Effector memory CD8-positive, alpha-beta T cell (primary cell): ENCODE results near the gene BDH2.

Experiments used
- ATAC-seq: fragments of 150-1000 bp; cut with Tn5 transposase; replicated peaks from 2 replicates; pipeline ENCODE4 v1.10.0; 2021; ENCODE audit warnings: mild to moderate bottlenecking, moderate library complexity
- DNase-seq, 3 experiments: peaks; one replicate each; pipeline ENCODE4 v3.0.0; 2021
- H3K27ac Mint-ChIP-seq, 2 donors: one replicate each; pipeline ENCODE4 v1.8.0; 2022; ENCODE audit warnings: mild to moderate bottlenecking in 2 of 2, mixed read lengths in 2 of 2, moderate library complexity in 2 of 2
- H3K27me3 Mint-ChIP-seq, 2 donors: one replicate each; pipeline ENCODE4 v1.8.0; 2022; ENCODE audit warnings: mixed read lengths in 2 of 2
- H3K36me3 Mint-ChIP-seq: one replicate; pipeline ENCODE4 v1.8.0; 2022; ENCODE audit warnings: mild to moderate bottlenecking, moderate library complexity, mixed read lengths; ENCODE audit not compliant: insufficient read depth
- H3K4me1 Mint-ChIP-seq, 2 donors: one replicate each; pipeline ENCODE4 v1.8.0; 2022; ENCODE audit warnings: low read depth in 2 of 2, mixed read lengths in 2 of 2
- H3K4me3 Mint-ChIP-seq, 2 donors: one replicate each; pipeline ENCODE4 v1.8.0; 2022; ENCODE audit warnings: mild to moderate bottlenecking in 2 of 2, mixed read lengths in 2 of 2, moderate library complexity in 2 of 2
- H3K9me3 Mint-ChIP-seq, 2 donors: one replicate each; pipeline ENCODE4 v1.8.0; 2022; ENCODE audit warnings: mixed read lengths in 2 of 2
- total RNA-seq, 9 experiments: gene quantifications; one replicate each; lab custom pipeline; 2026; lab: John Stamatoyannopoulos, UW

BDH2 gene
- total RNA-seq, result 7.0 to 22.0 (median 11.0) reads per million in 9 experiments

GRCh38 chr4:103099691-103100392 is at the start of gene BDH2:
Gene BDH2, minus strand, starts transcription at chr4:103099834. Its CDS starts 3,580 bp downstream, at chr4:103096254.
- Mint-ChIP-seq H3K4me3 (peak within 1 kb of the TSS; percentile 83 to 86), H3K36me3 (peaks cover 3% of the 10 kb centered on the region), H3K4me1 (peaks cover 16 to 25% of the 10 kb centered on the region in 2 donors), H3K9me3 (no peaks in the 10 kb centered on the region), H3K27ac (peak within 1 kb of the TSS; percentile 85 to 91), H3K27me3 (no peaks in the 10 kb centered on the region)
- ATAC-seq (peak; percentile 100), DNase-seq (peak; percentile 48 to 55 (median 52))

- Mint-ChIP-seq H3K27ac (no peak overlapping the region), H3K4me3 (no peak overlapping the region), H3K36me3 (no peaks in the 10 kb centered on the region), H3K4me1 (no peaks in the 10 kb centered on the region), H3K9me3 (no peaks in the 10 kb centered on the region), H3K27me3 (no peaks in the 10 kb centered on the region)
- DNase-seq, result no peak
- no peak for ATAC-seq
Observed at GRCh38 chr4:103144926-103145325, 45.3 kb upstream of the BDH2 start.

- no peak for DNase-seq
- Mint-ChIP-seq H3K36me3 (peaks cover 4% of the 10 kb centered on the region), H3K9me3 (no peaks in the 10 kb centered on the region), H3K27me3 (no peaks in the 10 kb centered on the region), H3K4me1 (peaks cover 0 to 5% of the 10 kb centered on the region in 2 donors), H3K4me3 (no peak overlapping the region), H3K27ac (no peak overlapping the region)
- no peak for ATAC-seq
Observed at GRCh38 chr4:103137446-103137827, 37.8 kb upstream of the BDH2 start.

- Mint-ChIP-seq H3K4me3 (no peak overlapping the region), H3K9me3 (no peaks in the 10 kb centered on the region), H3K27ac (peak overlapping the region; percentile 27 to 57), H3K36me3 (peaks cover 4% of the 10 kb centered on the region), H3K27me3 (no peaks in the 10 kb centered on the region), H3K4me1 (peaks cover 0 to 5% of the 10 kb centered on the region in 2 donors)
- ATAC-seq, result no peak
- no peak for DNase-seq
Observed at GRCh38 chr4:103136671-103137445, 37.2 kb upstream of the BDH2 start.

GRCh38 chr4:103129174-103129573 is 29.5 kb upstream of the BDH2 start:
- Mint-ChIP-seq H3K9me3 (peaks cover 3 to 14% of the 10 kb centered on the region in 2 donors), H3K36me3 (peaks cover 4% of the 10 kb centered on the region), H3K27me3 (no peaks in the 10 kb centered on the region), H3K27ac (no peak overlapping the region), H3K4me1 (no peaks in the 10 kb centered on the region), H3K4me3 (no peak overlapping the region)
- DNase-seq, result no peak
- ATAC-seq, result no peak

- no peak for DNase-seq
- H3K27ac Mint-ChIP-seq, result no peak overlapping the region
- peaks cover 3 to 14% of the 10 kb centered on the region in 2 donors for H3K9me3 Mint-ChIP-seq
- ATAC-seq, result no peak
- H3K36me3 Mint-ChIP-seq, result no peaks in the 10 kb centered on the region
- no peaks in the 10 kb centered on the region for H3K4me1 Mint-ChIP-seq
- H3K4me3 Mint-ChIP-seq, result no peak overlapping the region
- H3K27me3 Mint-ChIP-seq, result no peaks in the 10 kb centered on the region
Observed at GRCh38 chr4:103126126-103126525, 26.5 kb upstream of the BDH2 start.

- Mint-ChIP-seq H3K4me1 (no peaks in the 10 kb centered on the region), H3K4me3 (no peak overlapping the region), H3K27me3 (no peaks in the 10 kb centered on the region), H3K9me3 (peaks cover 2 to 6% of the 10 kb centered on the region in 2 donors), H3K27ac (no peak overlapping the region), H3K36me3 (peaks cover 2% of the 10 kb centered on the region)
- ATAC-seq (no peak), DNase-seq (no peak)
Observed at GRCh38 chr4:103123114-103123513, 23.5 kb upstream of the BDH2 start.

- ATAC-seq, result no peak
- Mint-ChIP-seq H3K4me3 (no peak overlapping the region), H3K4me1 (no peaks in the 10 kb centered on the region), H3K36me3 (peaks cover 2% of the 10 kb centered on the region), H3K9me3 (no peaks in the 10 kb centered on the region), H3K27me3 (no peaks in the 10 kb centered on the region), H3K27ac (no peak overlapping the region)
- no peak for DNase-seq
Observed at GRCh38 chr4:103118166-103118565, 18.5 kb upstream of the BDH2 start.

GRCh38 chr4:103111598-103111997 is 12.0 kb upstream of the BDH2 start:
- Mint-ChIP-seq H3K27ac (no peak overlapping the region), H3K36me3 (no peaks in the 10 kb centered on the region), H3K9me3 (no peaks in the 10 kb centered on the region), H3K27me3 (no peaks in the 10 kb centered on the region), H3K4me1 (no peaks in the 10 kb centered on the region), H3K4me3 (no peak overlapping the region)
- DNase-seq, result no peak
- ATAC-seq, result no peak

GRCh38 chr4:103108542-103108941 is 8.9 kb upstream of the BDH2 start:
- Mint-ChIP-seq H3K36me3 (no peaks in the 10 kb centered on the region), H3K4me3 (no peak overlapping the region), H3K9me3 (no peaks in the 10 kb centered on the region), H3K27ac (no peak overlapping the region), H3K27me3 (no peaks in the 10 kb centered on the region), H3K4me1 (peaks cover 0 to 2% of the 10 kb centered on the region in 2 donors)
- ATAC-seq (no peak), DNase-seq (no peak)

- Mint-ChIP-seq H3K36me3 (peaks cover 3% of the 10 kb centered on the region), H3K27me3 (no peaks in the 10 kb centered on the region), H3K27ac (peak overlapping the region in 1 of 2 donors; percentile 56), H3K4me1 (peaks cover 0 to 2% of the 10 kb centered on the region in 2 donors), H3K9me3 (no peaks in the 10 kb centered on the region), H3K4me3 (no peak overlapping the region)
- ATAC-seq, result no peak
- DNase-seq, result no peak
Observed at GRCh38 chr4:103105558-103106356, 6.1 kb upstream of the BDH2 start.

- Mint-ChIP-seq H3K4me3 (no peak overlapping the region), H3K27ac (no peak overlapping the region), H3K27me3 (no peaks in the 10 kb centered on the region), H3K4me1 (peaks cover 1 to 2% of the 10 kb centered on the region in 2 donors), H3K9me3 (no peaks in the 10 kb centered on the region), H3K36me3 (peaks cover 3% of the 10 kb centered on the region)
- ATAC-seq (no peak), DNase-seq (no peak)
Observed at GRCh38 chr4:103104886-103105285, 5.3 kb upstream of the BDH2 start.

GRCh38 chr4:103100691-103101090 is 1.1 kb upstream of the BDH2 start:
- H3K4me3 Mint-ChIP-seq, result no peak overlapping the region
- ATAC-seq (no peak), DNase-seq (no peak)
- H3K36me3 Mint-ChIP-seq, result peaks cover 3% of the 10 kb centered on the region
- H3K4me1 Mint-ChIP-seq, result peaks cover 16 to 25% of the 10 kb centered on the region in 2 donors
- no peak overlapping the region for H3K27ac Mint-ChIP-seq
- H3K27me3 Mint-ChIP-seq, result no peaks in the 10 kb centered on the region
- H3K9me3 Mint-ChIP-seq, result no peaks in the 10 kb centered on the region
